Brain pericyte (primary cell): ENCODE measurements around the gene IL15.
"Not testable (repeated sequence)": the region's sequence is repeated elsewhere in the genome, so short reads cannot be mapped to it uniquely, and the experiment has no call there.

Source experiments
- DNase-seq: peaks from one replicate; pipeline ENCODE4 v3.0.0-alpha.2; 2012; ENCODE audit warnings: low read depth, low spot score

IL15 gene

GRCh38 chr4:141636082-141636770, at the start of gene IL15:
Gene IL15 (plus strand): TSS chr4:141636583. CDS start chr4:141719465, 82,882 bp downstream.
- DNase-seq = no peak

- no peak for DNase-seq
Measured at GRCh38 chr4:141587897-141588296, 48.5 kb upstream of the IL15 start.

DNA sequence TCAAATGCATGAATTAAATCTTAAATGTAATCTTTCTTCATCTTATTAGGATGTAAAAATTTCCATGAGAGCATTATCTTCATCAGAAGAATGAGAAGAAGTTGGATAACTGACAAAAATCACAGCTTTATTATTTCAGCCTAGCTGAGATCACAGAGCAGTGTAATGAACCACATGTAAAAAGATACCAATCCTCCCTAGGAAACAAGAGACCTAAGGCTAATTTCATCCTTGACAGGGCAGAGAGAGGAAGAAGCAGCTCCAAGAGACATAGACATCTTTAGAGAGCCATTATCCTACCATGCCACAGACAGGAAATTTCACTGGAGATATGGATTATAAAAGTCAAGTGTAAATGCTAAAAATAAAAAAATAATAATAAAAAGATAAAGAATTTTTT, 40.9 kb upstream of the IL15 start:
- DNase-seq = no peak

- DNase-seq = no peak
Measured at GRCh38 chr4:141599853-141600252, 36.5 kb upstream of the IL15 start.

GRCh38 chr4:141604683-141605082, 31.7 kb upstream of the IL15 start:
- DNase-seq = not testable (repeated sequence)

- no peak for DNase-seq
Measured at GRCh38 chr4:141605425-141605856, 30.9 kb upstream of the IL15 start.

- no peak for DNase-seq
Measured at GRCh38 chr4:141609243-141609642, 27.1 kb upstream of the IL15 start.

GRCh38 chr4:141610365-141610764, 26.0 kb upstream of the IL15 start:
- no peak for DNase-seq

DNA sequence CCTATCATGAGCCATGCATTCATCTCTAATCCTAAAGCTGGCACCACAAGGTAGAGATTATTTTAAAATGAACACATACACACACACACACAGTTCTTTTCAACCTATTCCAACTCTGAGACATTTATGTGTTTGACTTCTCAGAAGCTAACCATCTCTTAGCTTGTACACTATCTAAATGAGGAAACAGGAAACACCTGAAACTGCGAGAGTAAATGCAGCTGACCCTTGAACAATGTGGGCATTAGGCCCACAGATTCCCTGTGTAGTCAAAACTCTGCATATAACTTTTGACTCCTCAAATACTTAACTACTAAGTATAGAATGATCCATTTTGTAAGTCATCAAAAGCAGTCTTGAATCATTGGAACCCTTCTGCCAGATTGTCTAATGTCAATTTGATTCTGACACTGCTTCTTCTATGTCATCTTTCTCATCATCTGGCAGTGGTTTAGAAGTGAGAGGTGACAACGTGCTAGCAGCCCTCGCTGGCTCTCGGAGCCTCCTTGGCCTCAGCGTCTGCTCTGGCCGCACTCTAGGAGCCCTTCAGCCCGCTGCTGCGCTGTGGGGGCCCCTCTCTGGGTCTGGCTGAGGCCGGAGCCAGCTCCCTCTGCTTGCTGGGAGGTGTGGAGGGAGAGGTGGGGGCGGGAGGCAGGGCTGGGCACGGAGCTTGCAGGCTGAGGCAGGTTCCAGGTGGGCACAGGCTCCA, 21.4 kb upstream of the IL15 start:
- DNase-seq = no peak

DNA sequence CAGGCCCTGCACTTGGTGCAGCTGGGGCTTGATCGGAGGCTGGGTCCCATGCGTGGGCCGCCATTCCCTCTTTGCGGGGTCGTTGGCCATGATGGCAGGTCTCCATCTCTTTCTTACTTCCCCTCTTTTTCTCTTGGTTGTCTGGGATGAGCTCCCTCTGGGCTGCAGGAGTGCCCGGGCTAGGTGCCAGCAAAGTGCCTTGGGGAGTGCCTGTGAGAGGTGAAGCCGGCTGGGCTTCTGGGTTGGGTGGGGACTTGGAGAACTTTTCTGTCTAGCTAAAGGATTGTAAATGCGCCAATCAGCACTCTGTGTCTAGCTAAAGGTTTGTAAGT, 20.8 kb upstream of the IL15 start:
- DNase-seq = not testable (repeated sequence)

DNA sequence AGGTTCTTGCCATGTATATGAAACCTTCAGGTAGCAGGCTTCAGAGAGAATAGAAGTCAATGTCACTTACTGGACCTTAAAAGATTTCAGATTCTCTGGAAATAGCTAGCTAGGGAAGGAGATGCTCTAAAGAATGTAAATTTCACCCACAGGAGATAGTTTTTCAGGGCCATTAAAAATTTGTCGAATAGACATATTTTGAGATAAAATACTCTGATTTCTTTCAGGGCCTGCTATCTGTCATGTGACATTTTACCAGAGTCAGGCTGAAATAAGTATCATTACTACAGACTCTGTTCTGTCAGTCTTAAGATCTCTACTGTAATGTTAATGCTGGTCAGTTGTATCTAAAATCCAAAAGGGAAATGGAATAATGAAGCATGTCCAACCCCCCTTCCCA, 15.7 kb upstream of the IL15 start:
- DNase-seq = no peak

GRCh38 chr4:141625023-141625422, 11.4 kb upstream of the IL15 start:
- DNase-seq = no peak

DNA sequence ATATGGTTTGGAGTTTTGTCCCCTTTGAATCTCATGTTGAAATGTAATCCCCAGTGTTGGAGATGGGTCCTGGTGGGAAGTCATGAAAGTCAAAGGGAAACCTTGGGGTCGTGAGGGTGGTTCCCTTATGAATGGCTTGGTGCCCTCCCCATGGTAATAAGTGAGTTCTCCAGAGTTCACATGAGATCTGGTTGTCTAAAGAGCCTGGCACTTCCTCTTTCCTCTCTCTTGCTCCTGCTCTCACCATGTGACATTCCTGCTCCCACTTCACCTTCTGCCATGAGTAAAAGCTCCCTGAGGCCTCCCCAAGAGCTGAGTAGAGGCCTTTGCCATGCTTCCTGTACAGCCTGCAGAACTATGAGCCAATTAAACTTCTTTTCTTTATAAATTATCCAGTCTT, 5.5 kb upstream of the IL15 start:
- DNase-seq = no peak

- no peak for DNase-seq
Measured at GRCh38 chr4:141635736-141636081, 674 bp upstream of the IL15 start.

DNA sequence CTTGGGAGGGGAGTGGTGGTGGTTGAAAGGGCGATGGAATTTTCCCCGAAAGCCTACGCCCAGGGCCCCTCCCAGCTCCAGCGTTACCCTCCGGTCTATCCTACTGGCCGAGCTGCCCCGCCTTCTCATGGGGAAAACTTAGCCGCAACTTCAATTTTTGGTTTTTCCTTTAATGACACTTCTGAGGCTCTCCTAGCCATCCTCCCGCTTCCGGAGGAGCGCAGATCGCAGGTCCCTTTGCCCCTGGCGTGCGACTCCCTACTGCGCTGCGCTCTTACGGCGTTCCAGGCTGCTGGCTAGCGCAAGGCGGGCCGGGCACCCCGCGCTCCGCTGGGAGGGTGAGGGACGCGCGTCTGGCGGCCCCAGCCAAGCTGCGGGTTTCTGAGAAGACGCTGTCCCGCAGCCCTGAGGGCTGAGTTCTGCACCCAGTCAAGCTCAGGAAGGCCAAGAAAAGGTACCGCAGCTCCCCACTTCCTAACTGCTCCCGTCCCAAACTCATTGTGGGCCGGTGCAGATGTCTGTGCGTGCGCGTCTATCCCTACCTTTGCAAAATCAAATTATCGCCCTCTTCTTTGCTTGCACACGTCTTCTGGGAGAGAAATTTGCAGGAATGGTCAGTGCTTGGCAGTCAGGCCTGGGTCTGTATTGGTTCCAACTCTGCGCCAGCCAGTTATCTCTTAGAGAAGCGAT, 533 bp downstream of the IL15 start:
- no peak for DNase-seq

DNA sequence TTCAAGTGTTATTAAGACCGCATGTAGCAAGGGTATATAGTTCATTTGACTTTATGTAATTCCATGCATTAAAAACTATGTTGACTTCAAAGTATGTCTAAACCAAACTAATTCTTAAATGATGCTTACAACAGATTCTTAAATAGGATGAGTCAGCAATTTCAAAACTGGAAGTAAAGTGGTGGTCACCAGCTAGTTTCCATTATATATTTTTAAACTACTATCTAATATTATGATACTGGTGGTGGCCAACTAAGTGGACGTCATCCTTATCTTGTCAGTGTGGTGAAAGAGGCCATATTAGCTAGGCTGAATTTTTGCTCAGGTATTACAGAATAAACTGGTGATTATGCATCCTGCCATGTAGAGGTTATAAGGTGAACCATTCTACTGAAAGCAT, 1.2 kb downstream of the IL15 start:
- DNase-seq = no peak

DNA sequence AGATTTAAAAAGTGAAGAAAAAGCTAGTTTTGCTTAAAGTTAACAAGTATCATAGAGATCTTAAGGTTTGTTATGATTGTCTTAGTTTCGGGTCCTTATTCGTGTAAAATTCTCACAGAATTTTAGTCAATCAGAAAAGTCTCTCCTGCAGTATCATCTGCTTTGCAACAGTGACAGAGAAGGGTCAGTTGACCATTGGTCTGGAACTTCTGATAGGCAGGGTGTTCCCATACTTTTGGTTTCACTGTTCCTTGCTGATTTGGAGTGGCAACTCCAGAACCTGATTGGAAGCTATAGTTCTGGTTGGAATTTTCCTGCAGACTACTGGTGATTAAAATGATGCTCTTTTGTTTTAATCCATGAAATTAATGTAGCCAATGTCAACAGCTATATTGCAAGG, 1.8 kb downstream of the IL15 start:
- no peak for DNase-seq

DNA sequence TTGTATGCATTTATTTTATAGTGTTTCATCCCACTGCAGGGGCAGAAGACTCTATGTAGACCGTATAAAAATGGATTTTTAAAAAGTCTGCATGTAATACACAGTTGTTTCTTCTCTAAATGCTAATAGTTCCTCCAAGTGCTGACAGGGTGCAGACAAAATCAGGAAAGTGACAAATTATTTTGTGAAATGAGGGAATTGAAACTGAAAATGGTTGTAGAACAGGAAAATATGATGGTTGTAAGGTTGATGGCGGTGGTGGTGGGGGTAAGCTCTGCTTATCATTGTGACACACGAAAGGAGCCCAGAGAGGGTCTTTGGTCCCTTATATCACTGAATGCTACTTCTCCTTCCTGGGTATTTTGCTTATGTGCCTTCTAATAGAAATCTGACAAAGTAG, 4.3 kb downstream of the IL15 start:
- no peak for DNase-seq

GRCh38 chr4:141642063-141642462, 5.7 kb downstream of the IL15 start:
- no peak for DNase-seq

- no peak for DNase-seq
Measured at GRCh38 chr4:141642711-141643110, 6.3 kb downstream of the IL15 start.

DNA sequence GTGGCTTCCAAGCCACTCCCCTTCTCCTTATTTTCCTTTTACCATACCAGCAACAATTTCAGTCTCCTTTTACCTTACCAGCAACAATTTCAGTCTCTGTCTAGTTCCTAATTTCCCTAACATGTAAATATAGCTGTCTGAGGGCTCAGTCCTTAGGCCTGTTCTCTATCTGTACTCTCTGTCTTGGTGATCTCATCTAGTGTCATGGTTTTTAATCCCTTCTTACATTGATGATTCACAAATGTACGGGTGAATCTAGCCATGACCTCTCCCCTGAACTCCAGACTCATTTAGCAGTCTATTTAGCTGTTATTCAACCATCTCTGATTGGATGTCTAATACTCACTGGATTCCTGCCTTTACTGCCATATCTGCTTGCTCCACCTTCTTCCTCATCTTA, 7.2 kb downstream of the IL15 start:
- DNase-seq = no peak

DNA sequence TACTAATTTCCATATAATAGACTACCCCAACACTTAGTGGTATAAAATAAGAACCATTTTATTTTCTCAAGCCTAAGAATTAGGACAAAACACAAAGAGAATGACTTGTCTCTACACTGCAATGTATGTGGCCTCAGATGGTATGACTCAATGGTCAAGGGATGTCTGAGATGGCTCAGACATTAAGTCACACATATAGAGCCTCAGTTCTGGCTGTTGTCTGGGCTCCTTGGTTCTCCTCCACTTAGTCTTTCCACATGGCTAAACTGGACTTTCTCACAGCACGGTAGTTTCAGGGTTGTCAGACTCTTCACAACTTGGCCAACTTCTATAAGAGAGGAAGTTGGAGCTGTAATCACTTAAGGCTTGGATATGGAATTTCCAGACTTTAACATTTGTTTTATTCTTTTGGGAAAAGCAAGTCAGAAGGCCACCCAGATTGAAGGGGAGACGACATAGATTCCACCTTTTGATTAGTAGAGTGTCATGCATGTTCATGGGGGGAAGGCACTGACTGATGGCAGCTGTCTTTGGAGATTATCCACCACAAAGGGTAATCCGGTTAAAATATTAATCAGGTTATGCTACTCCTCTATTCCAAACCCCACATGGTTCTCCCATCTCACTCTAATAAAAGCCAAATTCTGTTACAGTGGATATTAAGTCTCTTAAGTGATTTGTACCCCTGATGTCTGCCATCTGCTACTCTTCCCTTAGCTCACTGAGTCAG, 9.4 kb downstream of the IL15 start:
- no peak for DNase-seq
